ENCODE measurements around the gene TMPRSS11E. TPM values are rescaled to one million over a fixed set of nuclear protein-coding genes. Genes with fewer than 3 reads are reported as not detected.
"Not testable (repeated sequence)": the region's sequence is repeated elsewhere in the genome, so short reads cannot be mapped to it uniquely, and the experiment has no call there.

TMPRSS11E gene
- polyA plus RNA-seq, 3 donors = not detected

GRCh38 chr4:68406479-68406859, 40.8 kb upstream of the TMPRSS11E start:
- Histone ChIP-seq H2AFZ (ENCODE audit: insufficient read depth, low read depth, low read length, poor library complexity, severe bottlenecking) (no peak overlapping the region), H3K4me1 (ENCODE audit: control insufficient read depth in 1 of 2, insufficient read depth in 2 of 2, low read length in 2 of 2) (no peaks in the 10 kb centered on the region), H3K27me3 (ENCODE audit: control insufficient read depth in 2 of 2, insufficient read depth in 2 of 2, low read length in 2 of 2) (no peaks in the 10 kb centered on the region), H3K4me2 (replicated peaks; ENCODE audit: extremely low read depth, low read length, poor library complexity, severe bottlenecking) (no peak overlapping the region), H3K36me3 (replicated peaks in 1 of 2; ENCODE audit: control insufficient read depth in 1 of 2, insufficient read depth in 2 of 2, low read length in 2 of 2) (no peaks in the 10 kb centered on the region), H4K20me1 (ENCODE audit: insufficient read depth, low read length) (no peaks in the 10 kb centered on the region), H3K9me3 (replicated peaks in 1 of 2; ENCODE audit: control insufficient read depth in 1 of 2, insufficient read depth in 1 of 2, low read length in 2 of 2) (no peaks in the 10 kb centered on the region), H3K27ac (ENCODE audit: low read depth in 1 of 2, low read length in 2 of 2) (no peak overlapping the region), H3K79me2 (ENCODE audit: insufficient read depth, low read length) (no peaks in the 10 kb centered on the region), H3K9ac (ENCODE audit: insufficient read depth, low read length, poor library complexity, severe bottlenecking) (no peak overlapping the region), H3K4me3 (replicated peaks in 1 of 3; ENCODE audit: low read depth in 2 of 3, low read length in 3 of 3) (no peak overlapping the region)
- H3K27ac Mint-ChIP-seq = no peak overlapping the region
- intact Hi-C loops (cut with micrococcal nuclease) = no loop called here
- no peak overlapping the region for H3K4me3 Mint-ChIP-seq
- no CpG with 5 or more reads among the region's 3 CpGs for WGBS (ENCODE audit: insufficient coverage)
- no peaks in the 10 kb centered on the region for H3K4me1 Mint-ChIP-seq
- H3K27me3 Mint-ChIP-seq (ENCODE audit: low read depth in 3 of 3) = peaks cover 0 to 5% (median 0%) of the 10 kb centered on the region in 3 donors
- DNase-seq = no peak
- TF ChIP-seq CTCF (IDR thresholded peaks at IDR 0.05) = no peak
- no peaks in the 10 kb centered on the region for H3K36me3 Mint-ChIP-seq
- H3K9me3 Mint-ChIP-seq = peaks cover 0 to 13% (median 3%) of the 10 kb centered on the region in 7 donors

DNA sequence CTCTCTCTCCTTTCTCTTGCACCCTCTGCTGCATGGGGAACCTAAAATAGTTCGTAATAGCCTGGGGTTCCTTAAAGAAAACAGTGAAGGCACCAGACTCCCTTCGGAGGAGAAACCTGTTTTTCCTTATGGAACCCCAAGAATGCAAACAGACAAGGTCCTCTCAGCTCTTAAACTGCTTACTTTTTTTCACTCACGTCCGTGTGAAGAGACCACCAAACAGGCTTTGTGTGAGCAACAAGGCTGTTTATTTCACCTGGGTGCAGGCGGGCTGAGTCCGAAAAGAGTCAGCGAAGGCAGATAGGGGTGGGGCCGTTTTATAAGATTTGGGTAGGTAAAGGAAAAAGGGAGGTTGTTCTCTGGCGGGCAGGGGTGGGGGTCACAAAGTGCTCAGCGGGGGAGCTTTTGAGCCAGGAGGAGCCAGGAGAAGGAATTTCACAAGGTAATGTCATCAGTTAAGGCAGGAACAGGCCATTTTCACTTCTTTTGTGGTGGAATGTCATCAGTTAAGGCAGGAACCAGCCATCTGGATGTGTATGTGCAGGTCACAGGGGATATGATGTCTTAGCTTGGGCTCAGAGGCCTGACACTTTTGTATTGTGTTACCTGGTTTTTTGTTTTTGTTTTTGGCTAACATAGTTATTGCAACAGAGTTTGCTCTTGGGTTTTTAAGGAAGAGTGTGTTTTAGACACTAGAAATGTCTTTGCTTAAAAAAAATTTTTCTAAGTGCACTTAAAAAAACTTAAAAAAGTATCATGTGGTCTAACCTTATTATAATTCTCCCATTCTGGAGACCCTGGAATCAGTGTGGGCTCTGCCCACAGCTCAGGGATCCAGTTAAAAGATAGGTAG, 40.0 kb upstream of the TMPRSS11E start:
- H3K27me3 Mint-ChIP-seq (ENCODE audit: low read depth in 3 of 3); H3K79me2 ChIP-seq (ENCODE audit: insufficient read depth, low read length); H3K9ac ChIP-seq (ENCODE audit: insufficient read depth, low read length, poor library complexity, severe bottlenecking); H3K27ac ChIP-seq (ENCODE audit: low read depth in 1 of 2, low read length in 2 of 2); intact Hi-C loops (cut with micrococcal nuclease); H3K36me3 Mint-ChIP-seq; H3K4me1 Mint-ChIP-seq; DNase-seq; H3K27me3 ChIP-seq (ENCODE audit: control insufficient read depth in 2 of 2, insufficient read depth in 2 of 2, low read length in 2 of 2); H2AFZ ChIP-seq (ENCODE audit: insufficient read depth, low read depth, low read length, poor library complexity, severe bottlenecking); H4K20me1 ChIP-seq (ENCODE audit: insufficient read depth, low read length); H3K9me3 ChIP-seq (replicated peaks in 1 of 2; ENCODE audit: control insufficient read depth in 1 of 2, insufficient read depth in 1 of 2, low read length in 2 of 2); H3K36me3 ChIP-seq (replicated peaks in 1 of 2; ENCODE audit: control insufficient read depth in 1 of 2, insufficient read depth in 2 of 2, low read length in 2 of 2); H3K4me3 ChIP-seq (replicated peaks in 1 of 3; ENCODE audit: low read depth in 2 of 3, low read length in 3 of 3); H3K4me3 Mint-ChIP-seq; H3K4me2 ChIP-seq (replicated peaks; ENCODE audit: extremely low read depth, low read length, poor library complexity, severe bottlenecking); H3K4me1 ChIP-seq (ENCODE audit: control insufficient read depth in 1 of 2, insufficient read depth in 2 of 2, low read length in 2 of 2): not testable (repeated sequence)
- 98% methylated on average over 7 of the region's 10 CpGs for WGBS (ENCODE audit: insufficient coverage)
- H3K27ac Mint-ChIP-seq = peak overlapping the region in 1 of 7 donors; percentile 12
- H3K9me3 Mint-ChIP-seq = peaks cover 0 to 13% (median 3%) of the 10 kb centered on the region in 7 donors
